ENCODE results near the gene GEMIN2. TPM values are rescaled to one million over a fixed set of nuclear protein-coding genes. Genes with fewer than 3 reads are reported as not detected.
"Not testable (repeated sequence)": the region's sequence is repeated elsewhere in the genome, so short reads cannot be mapped to it uniquely, and the experiment has no call there.

Gene GEMIN2
- polyA plus RNA-seq, 3 donors: 6.1 to 11.8 (median 10.2) TPM

DNA sequence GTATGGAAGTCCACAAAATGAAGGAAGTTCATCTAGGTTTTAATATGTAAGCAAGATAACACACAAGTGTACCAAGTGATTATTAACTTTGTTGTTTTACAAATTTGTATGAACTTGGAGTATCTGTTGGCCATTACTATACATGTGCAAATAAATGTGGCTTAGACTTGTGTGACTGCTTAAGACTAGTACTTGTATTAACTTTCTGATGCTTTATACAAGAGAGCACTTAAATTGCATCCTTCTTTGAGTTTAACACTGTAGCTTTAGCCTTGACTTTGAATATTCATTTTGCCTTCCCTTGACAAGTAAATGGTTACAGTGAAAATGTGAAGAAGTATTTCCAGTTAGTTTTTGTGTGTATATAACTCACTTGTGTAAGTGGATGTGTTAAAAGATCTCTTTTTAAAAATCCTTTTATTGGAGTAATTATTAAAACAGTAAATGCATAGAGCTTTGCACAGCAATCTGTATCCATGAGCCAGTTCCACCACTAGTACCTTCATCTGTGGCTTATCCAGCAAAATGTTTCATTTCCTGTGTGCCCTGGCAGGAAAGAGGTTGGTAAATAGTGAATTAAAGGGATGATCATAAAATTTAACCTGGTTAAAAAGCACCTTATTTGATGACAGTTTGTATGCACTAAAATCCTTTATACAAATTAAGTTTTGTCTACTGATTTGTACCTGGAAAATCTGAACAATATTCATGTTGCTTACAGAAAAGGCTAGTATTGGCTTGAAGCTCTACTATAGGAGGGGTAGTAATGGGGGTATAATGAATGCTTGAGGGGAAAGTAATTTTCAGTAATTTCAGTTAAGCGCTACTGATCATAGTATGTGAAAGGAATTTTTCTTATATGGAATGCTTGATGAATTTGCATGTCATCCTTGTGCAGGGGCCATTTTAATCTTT lies 68.9 kb downstream of the GEMIN2 start:
- no peaks in the 10 kb centered on the region for H3K9me3 ChIP-seq (replicated peaks in 1 of 2; ENCODE audit: control insufficient read depth in 1 of 2, insufficient read depth in 1 of 2, low read length in 2 of 2)
- no peak overlapping the region for H3K4me3 Mint-ChIP-seq
- H3K36me3 ChIP-seq (replicated peaks in 1 of 2; ENCODE audit: control insufficient read depth in 1 of 2, insufficient read depth in 2 of 2, low read length in 2 of 2): peaks cover 68 to 75% of the 10 kb centered on the region in 2 donors
- H3K27me3 Mint-ChIP-seq (ENCODE audit: low read depth in 3 of 3): no peaks in the 10 kb centered on the region
- H3K4me1 ChIP-seq (ENCODE audit: control insufficient read depth in 1 of 2, insufficient read depth in 2 of 2, low read length in 2 of 2): no peaks in the 10 kb centered on the region
- no peak overlapping the region for H2AFZ ChIP-seq (ENCODE audit: insufficient read depth, low read depth, low read length, poor library complexity, severe bottlenecking)
- TF ChIP-seq, protein P1, sequence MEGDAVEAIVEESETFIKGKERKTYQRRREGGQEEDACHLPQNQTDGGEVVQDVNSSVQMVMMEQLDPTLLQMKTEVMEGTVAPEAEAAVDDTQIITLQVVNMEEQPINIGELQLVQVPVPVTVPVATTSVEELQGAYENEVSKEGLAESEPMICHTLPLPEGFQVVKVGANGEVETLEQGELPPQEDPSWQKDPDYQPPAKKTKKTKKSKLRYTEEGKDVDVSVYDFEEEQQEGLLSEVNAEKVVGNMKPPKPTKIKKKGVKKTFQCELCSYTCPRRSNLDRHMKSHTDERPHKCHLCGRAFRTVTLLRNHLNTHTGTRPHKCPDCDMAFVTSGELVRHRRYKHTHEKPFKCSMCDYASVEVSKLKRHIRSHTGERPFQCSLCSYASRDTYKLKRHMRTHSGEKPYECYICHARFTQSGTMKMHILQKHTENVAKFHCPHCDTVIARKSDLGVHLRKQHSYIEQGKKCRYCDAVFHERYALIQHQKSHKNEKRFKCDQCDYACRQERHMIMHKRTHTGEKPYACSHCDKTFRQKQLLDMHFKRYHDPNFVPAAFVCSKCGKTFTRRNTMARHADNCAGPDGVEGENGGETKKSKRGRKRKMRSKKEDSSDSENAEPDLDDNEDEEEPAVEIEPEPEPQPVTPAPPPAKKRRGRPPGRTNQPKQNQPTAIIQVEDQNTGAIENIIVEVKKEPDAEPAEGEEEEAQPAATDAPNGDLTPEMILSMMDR (IDR thresholded peaks at IDR 0.05): no peak
- H3K4me3 ChIP-seq (replicated peaks in 1 of 3; ENCODE audit: low read depth in 2 of 3, low read length in 3 of 3): no peak overlapping the region
- intact Hi-C loops (cut with micrococcal nuclease): no loop called here
- H4K20me1 ChIP-seq (ENCODE audit: insufficient read depth, low read length): peaks cover 37% of the 10 kb centered on the region
- 100% methylated on average over 1 of the region's 1 CpG for WGBS (ENCODE audit: insufficient coverage)
- H3K4me2 ChIP-seq (replicated peaks; ENCODE audit: extremely low read depth, low read length, poor library complexity, severe bottlenecking): no peak overlapping the region
- H3K27ac ChIP-seq (ENCODE audit: low read depth in 1 of 2, low read length in 2 of 2): no peak overlapping the region
- DNase-seq: no peak
- no peaks in the 10 kb centered on the region for H3K9me3 Mint-ChIP-seq
- H3K27me3 ChIP-seq (ENCODE audit: control insufficient read depth in 2 of 2, insufficient read depth in 2 of 2, low read length in 2 of 2): no peaks in the 10 kb centered on the region
- H3K27ac Mint-ChIP-seq: no peak overlapping the region
- H3K4me1 Mint-ChIP-seq: no peaks in the 10 kb centered on the region
- H3K79me2 ChIP-seq (ENCODE audit: insufficient read depth, low read length): peaks cover 18% of the 10 kb centered on the region
- no peak overlapping the region for H3K9ac ChIP-seq (ENCODE audit: insufficient read depth, low read length, poor library complexity, severe bottlenecking)
- H3K36me3 Mint-ChIP-seq: peaks cover 28 to 32% of the 10 kb centered on the region in 2 donors

DNA sequence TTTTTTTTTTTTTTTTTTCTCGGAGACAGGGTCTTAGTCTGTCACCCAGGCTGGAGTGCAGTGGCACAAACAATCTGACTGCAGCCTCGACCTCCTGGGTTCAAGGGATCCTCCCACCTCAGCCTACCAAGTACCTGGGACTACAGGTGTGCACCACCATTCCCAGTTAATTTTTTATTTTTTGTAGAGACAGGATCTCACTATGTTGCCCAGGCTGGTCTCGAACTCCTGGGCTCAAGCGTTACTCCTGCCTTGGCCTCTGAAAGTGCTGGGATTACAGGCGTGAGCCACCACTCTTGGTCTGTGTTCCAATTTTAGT lies 69.5 kb downstream of the GEMIN2 start:
- H3K4me3 ChIP-seq (replicated peaks in 1 of 3; ENCODE audit: low read depth in 2 of 3, low read length in 3 of 3); H3K27me3 ChIP-seq (ENCODE audit: control insufficient read depth in 2 of 2, insufficient read depth in 2 of 2, low read length in 2 of 2); H3K4me1 Mint-ChIP-seq; H3K4me2 ChIP-seq (replicated peaks; ENCODE audit: extremely low read depth, low read length, poor library complexity, severe bottlenecking); intact Hi-C loops (cut with micrococcal nuclease); DNase-seq; H3K9ac ChIP-seq (ENCODE audit: insufficient read depth, low read length, poor library complexity, severe bottlenecking); H3K27ac ChIP-seq (ENCODE audit: low read depth in 1 of 2, low read length in 2 of 2); H2AFZ ChIP-seq (ENCODE audit: insufficient read depth, low read depth, low read length, poor library complexity, severe bottlenecking); H3K27ac Mint-ChIP-seq; H3K9me3 ChIP-seq (replicated peaks in 1 of 2; ENCODE audit: control insufficient read depth in 1 of 2, insufficient read depth in 1 of 2, low read length in 2 of 2); H3K9me3 Mint-ChIP-seq; H3K4me1 ChIP-seq (ENCODE audit: control insufficient read depth in 1 of 2, insufficient read depth in 2 of 2, low read length in 2 of 2); H3K4me3 Mint-ChIP-seq; H3K27me3 Mint-ChIP-seq (ENCODE audit: low read depth in 3 of 3): not testable (repeated sequence)
- peaks cover 12% of the 10 kb centered on the region for H3K79me2 ChIP-seq (ENCODE audit: insufficient read depth, low read length)
- 100% methylated on average over 1 of the region's 5 CpGs for WGBS (ENCODE audit: insufficient coverage)
- peaks cover 29 to 31% of the 10 kb centered on the region in 2 donors for H3K36me3 Mint-ChIP-seq
- H3K36me3 ChIP-seq (replicated peaks in 1 of 2; ENCODE audit: control insufficient read depth in 1 of 2, insufficient read depth in 2 of 2, low read length in 2 of 2): peaks cover 62 to 68% of the 10 kb centered on the region in 2 donors
- H4K20me1 ChIP-seq (ENCODE audit: insufficient read depth, low read length): peaks cover 31% of the 10 kb centered on the region

Measured in CD14-positive monocyte (primary cell).